IMR-90 (cell line): ENCODE measurements around the gene PACSIN2. TPM values are rescaled to one million over a fixed set of nuclear protein-coding genes. Genes with fewer than 3 reads are reported as not detected.

Experiments used
- ATAC-seq: fragments of 200-7000 bp; cut with Tn5 transposase; 2 replicates; pipeline ENCODE4 v1.9.1; 2020; ENCODE audit warnings: low read depth, mild to moderate bottlenecking, moderate library complexity
- BruUV-seq: library from RNA; stranded (reverse); fragments of 400-500 nt; replicated peaks from 2 replicates; lab custom pipeline; 2021; lab: Mats Ljungman, UMichigan
- CTCF ChIA-PET: fragments of 300-600 bp; formaldehyde crosslinking; extraction: SDS; loops from one replicate; lab custom pipeline; 2021; ENCODE audit warnings: antibody characterized with exemption; lab: Yijun Ruan, JAX
- POLR2A ChIA-PET: fragments of 300-600 bp; sonication (Branson Sonifier 250); formaldehyde crosslinking; loops from one replicate; lab custom pipeline; 2022; ENCODE audit warnings: antibody characterized with exemption; ENCODE audit not compliant: unreplicated experiment; lab: Charles Lee
- DNase-seq: peaks from one replicate; pipeline ENCODE4 v3.0.0; 2013
- H2AFZ ChIP-seq: replicated peaks from 2 replicates; pipeline ENCODE3; 2013; ENCODE audit warnings: low read length, mild to moderate bottlenecking; ENCODE audit not compliant: poor library complexity
- H2AK5ac ChIP-seq: 2 replicates; pipeline ENCODE4 v1.6.1; 2013; ENCODE audit warnings: low read depth, low read length, inconsistent platforms
- H2AK9ac ChIP-seq: replicated peaks from 2 replicates; pipeline ENCODE3; 2013; ENCODE audit warnings: mild to moderate bottlenecking, low read depth, low read length, moderate library complexity; ENCODE audit not compliant: poor library complexity
- H2BK120ac ChIP-seq: 2 replicates; pipeline ENCODE4 v1.6.1; 2013; ENCODE audit warnings: low read depth, low read length, inconsistent platforms
- H2BK15ac ChIP-seq: 3 replicates; pipeline ENCODE4 v1.6.1; 2013; ENCODE audit warnings: low read depth, low read length, inconsistent platforms
- H2BK20ac ChIP-seq: 2 replicates; pipeline ENCODE4 v1.6.1; 2013; ENCODE audit warnings: low read depth, mild to moderate bottlenecking, inconsistent platforms, low read length, moderate library complexity
- H2BK5ac ChIP-seq: 2 replicates; pipeline ENCODE4 v1.6.1; 2013; ENCODE audit warnings: mild to moderate bottlenecking, low read depth, low read length, inconsistent platforms; ENCODE audit not compliant: poor library complexity, severe bottlenecking
- H3K14ac ChIP-seq: replicated peaks from 2 replicates; pipeline ENCODE4 v1.6.1; 2013; ENCODE audit warnings: low read depth, low read length, inconsistent platforms
- H3K18ac ChIP-seq: 2 replicates; pipeline ENCODE4 v1.6.1; 2013; ENCODE audit warnings: low read depth, low read length, control low read depth
- H3K23ac ChIP-seq: 2 replicates; pipeline ENCODE4 v1.6.1; 2013; ENCODE audit warnings: low read depth, low read length, inconsistent platforms
- H3K27ac ChIP-seq: 2 replicates; pipeline ENCODE4 v1.5.1; 2013; ENCODE audit warnings: mild to moderate bottlenecking, control low read depth, low read length; ENCODE audit not compliant: insufficient read depth
- H3K27me3 ChIP-seq: 2 replicates; pipeline ENCODE4 v1.6.1; 2013; ENCODE audit warnings: low read length; ENCODE audit not compliant: control insufficient read depth, insufficient read depth
- H3K36me3 ChIP-seq: 2 replicates; pipeline ENCODE4 v1.6.1; 2013; ENCODE audit warnings: low read length, mixed read lengths; ENCODE audit not compliant: control insufficient read depth, insufficient read depth
- H3K4ac ChIP-seq: 2 replicates; pipeline ENCODE4 v1.6.1; 2013; ENCODE audit warnings: low read depth, low read length, inconsistent platforms
- H3K4me1 ChIP-seq: 2 replicates; pipeline ENCODE4 v1.6.1; 2013; ENCODE audit warnings: low read length, mixed read lengths; ENCODE audit not compliant: control insufficient read depth, insufficient read depth
- H3K4me2 ChIP-seq: 2 replicates; pipeline ENCODE4 v1.6.1; 2013; ENCODE audit warnings: low read depth, mild to moderate bottlenecking, control low read depth, low read length, moderate library complexity
- H3K4me3 ChIP-seq: 2 replicates; pipeline ENCODE4 v1.5.1; 2013; ENCODE audit warnings: low read depth, mild to moderate bottlenecking, control low read depth, low read length, moderate library complexity; ENCODE audit not compliant: insufficient read depth
- H3K56ac ChIP-seq: 2 replicates; pipeline ENCODE4 v1.6.1; 2013; ENCODE audit warnings: low read length, inconsistent platforms; ENCODE audit not compliant: insufficient read depth; ENCODE audit errors: extremely low read depth
- H3K79me1 ChIP-seq, 2 experiments: 2 replicates each; pipeline ENCODE4 v1.6.1; 2013; ENCODE audit warnings: low read length in 2 of 2, inconsistent platforms in 1 of 2, low read depth in 1 of 2
- H3K9ac ChIP-seq: 2 replicates; pipeline ENCODE4 v1.6.1; 2013; ENCODE audit warnings: low read depth, low read length, control low read depth
- H3K9me1 ChIP-seq: 2 replicates; pipeline ENCODE4 v1.6.1; 2013; ENCODE audit warnings: low read length, inconsistent platforms; ENCODE audit not compliant: insufficient read depth
- H3K9me3 ChIP-seq: 2 replicates; pipeline ENCODE4 v1.6.1; 2013; ENCODE audit warnings: low read length; ENCODE audit not compliant: control insufficient read depth, insufficient read depth
- H4K20me1 ChIP-seq: 2 replicates; pipeline ENCODE4 v1.6.1; 2013; ENCODE audit warnings: low read length, inconsistent platforms; ENCODE audit not compliant: insufficient read depth
- H4K5ac ChIP-seq: 2 replicates; pipeline ENCODE4 v1.6.1; 2013; ENCODE audit warnings: mild to moderate bottlenecking, low read depth, low read length, control low read depth
- H4K8ac ChIP-seq, 2 experiments: 2 replicates each; pipeline ENCODE4 v1.6.1; 2013; ENCODE audit warnings: low read depth in 2 of 2, low read length in 2 of 2, control low read depth in 1 of 2, inconsistent platforms in 1 of 2
- H4K91ac ChIP-seq: 2 replicates; pipeline ENCODE4 v1.6.1; 2013; ENCODE audit warnings: low read depth, low read length, inconsistent platforms; ENCODE audit not compliant: insufficient read depth
- BHLHE40 ChIP-seq: fragments of 150-350 bp; IDR thresholded peaks from 2 replicates; pipeline ENCODE4 v1.6.1; 2016; ENCODE audit warnings: mild to moderate bottlenecking, low read depth, low read length
- CEBPB ChIP-seq: IDR thresholded peaks from 2 replicates; pipeline ENCODE4 v1.6.1; 2012; ENCODE audit warnings: low read depth, low read length, improper control_type of control experiment
- CHD1 ChIP-seq: IDR thresholded peaks from 2 replicates; pipeline ENCODE4 v1.6.1; 2012; ENCODE audit warnings: low read depth, low read length, improper control_type of control experiment
- ELK1 ChIP-seq: fragments of 150-350 bp; IDR thresholded peaks from 2 replicates; pipeline ENCODE4 v1.6.1; 2016; ENCODE audit warnings: low read depth, mild to moderate bottlenecking, low read length, moderate library complexity, borderline replicate concordance
- FOS ChIP-seq: fragments of 150-350 bp; IDR thresholded peaks from 2 replicates; pipeline ENCODE4 v1.6.1; 2016; ENCODE audit warnings: low read depth, low read length
- MAFK ChIP-seq: IDR thresholded peaks from 2 replicates; pipeline ENCODE4 v1.6.1; 2012; ENCODE audit warnings: low read depth, low read length, improper control_type of control experiment
- MAZ ChIP-seq: IDR thresholded peaks from 2 replicates; pipeline ENCODE4 v1.6.1; 2012; ENCODE audit warnings: low read depth, mild to moderate bottlenecking, low read length, improper control_type of control experiment, moderate library complexity, borderline replicate concordance
- MXI1 ChIP-seq: IDR thresholded peaks from 2 replicates; pipeline ENCODE4 v1.6.1; 2012; ENCODE audit warnings: low read depth, mild to moderate bottlenecking, low read length, moderate library complexity, borderline replicate concordance
- NFE2L2 ChIP-seq: fragments of 150-350 bp; IDR thresholded peaks from 2 replicates; pipeline ENCODE4 v1.6.1; 2016; ENCODE audit warnings: low read depth, mild to moderate bottlenecking, low read length
- POLR2A ChIP-seq: IDR thresholded peaks from 2 replicates; pipeline ENCODE4 v1.6.1; 2012; ENCODE audit warnings: mild to moderate bottlenecking, low read depth, low read length
- RAD21 ChIP-seq: IDR thresholded peaks from 2 replicates; pipeline ENCODE4 v1.6.1; 2012; ENCODE audit warnings: low read length, improper control_type of control experiment
- RCOR1 ChIP-seq: IDR thresholded peaks from 2 replicates; pipeline ENCODE4 v1.6.1; 2012; ENCODE audit warnings: mild to moderate bottlenecking, low read length, improper control_type of control experiment; ENCODE audit not compliant: insufficient replicate concordance
- RFX5 ChIP-seq: IDR thresholded peaks from 2 replicates; pipeline ENCODE4 v1.8.0; 2012; ENCODE audit warnings: low read depth, mild to moderate bottlenecking, low read length, moderate library complexity
- SMC3 ChIP-seq: fragments of 150-350 bp; IDR thresholded peaks from 2 replicates; pipeline ENCODE4 v1.6.1; 2016; ENCODE audit warnings: low read depth, mild to moderate bottlenecking, antibody characterized with exemption, low read length, moderate library complexity
- WGBS, 2 experiments: methylation state at CpG; one replicate each; pipeline versions ENCODE4 v1.1.5 to v1.1.7; 2013; ENCODE audit warnings: missing lambda C conversion rate in 2 of 2; ENCODE audit not compliant: insufficient read length in 1 of 2; ENCODE audit errors: extremely low coverage in 2 of 2; 5-methylcytosine and 5-hydroxymethylcytosine counted together
- dilution Hi-C: fragments of 300-500 bp; cut with HindIII; formaldehyde crosslinking; loops from one replicate; pipeline ENCODE4 v1.14.3; 2018; ENCODE audit warnings: low sequenced_read_pairs; ENCODE audit not compliant: unreplicated experiment
- in situ Hi-C: fragments of 300-500 bp; cut with MboI; formaldehyde crosslinking; loops from 3 replicates; pipeline ENCODE4 v1.14.3; 2019; ENCODE audit warnings: low sequenced_read_pairs, inconsistent platforms, mixed read lengths
- intact Hi-C: fragments of 100-400 bp; cut with micrococcal nuclease; formaldehyde crosslinking; loops from 2 replicates; pipeline ENCODE4 v1.10.0; 2022
- polyA plus RNA-seq, 3 experiments: library from polyadenylated mRNA; depleted of rRNA; stranded (reverse); fragments of >200 nt; gene quantifications; 2 replicates each; pipeline ENCODE4 v1.2.3, GENCODE V29; 2012; ENCODE audit warnings: low replicate concordance in 1 of 3
- total RNA-seq: library from RNA; depleted of rRNA; stranded (reverse); fragments of >200 nt; gene quantifications from 2 replicates; pipeline ENCODE4 v1.2.3, GENCODE V29; 2012
- TF ChIP-seq, protein P1 (sequence below): conservative IDR thresholded peaks from 2 replicates; pipeline ENCODE4 v1.5.1; 2012; ENCODE audit warnings: mild to moderate bottlenecking, low read depth, low read length, improper control_type of control experiment
- TF ChIP-seq, protein P2 (sequence below): fragments of 150-350 bp; IDR thresholded peaks from 2 replicates; pipeline ENCODE4 v1.6.1; 2017; ENCODE audit warnings: mild to moderate bottlenecking, antibody characterized with exemption, low read length, low read depth

PACSIN2 gene
- total and polyA plus RNA-seq, 2 of the 4 experiments (the other 2 are of a cell fraction), result 85.0 to 118 TPM

- no peak overlapping the region for H2BK120ac ChIP-seq
- H4K8ac ChIP-seq, result no peak overlapping the region
- peaks cover 6% of the 10 kb centered on the region for H3K9me1 ChIP-seq
- H3K36me3 ChIP-seq, result no peaks in the 10 kb centered on the region
- no peak overlapping the region for H3K9ac ChIP-seq
- no peak overlapping the region for H2BK20ac ChIP-seq
- H2BK5ac ChIP-seq, result no peak overlapping the region
- H2AFZ ChIP-seq, result peak overlapping the region; percentile 8
- 67% methylated on average over 1 of the region's 6 CpGs; no CpG with 5 or more reads in 1 of the 2 experiments for WGBS, 2 experiments
- no peaks in the 10 kb centered on the region for H3K9me3 ChIP-seq
- intact Hi-C loops, result no loop called here
- ChIA-PET CTCF (no interaction called here), POLR2A (no interaction called here)
- H3K4ac ChIP-seq, result no peak overlapping the region
- no peak overlapping the region for H3K27ac ChIP-seq
- in situ Hi-C loops, result no loop called here
- TF ChIP-seq MXI1, result no peak
- no peak for TF ChIP-seq FOS
- no peak for TF ChIP-seq RFX5
- TF ChIP-seq CEBPB, result no peak
- no peak for TF ChIP-seq MAFK
- no peak for TF ChIP-seq CHD1
- TF ChIP-seq RAD21, result no peak
- TF ChIP-seq RCOR1, result no peak
- TF ChIP-seq, protein P1, sequence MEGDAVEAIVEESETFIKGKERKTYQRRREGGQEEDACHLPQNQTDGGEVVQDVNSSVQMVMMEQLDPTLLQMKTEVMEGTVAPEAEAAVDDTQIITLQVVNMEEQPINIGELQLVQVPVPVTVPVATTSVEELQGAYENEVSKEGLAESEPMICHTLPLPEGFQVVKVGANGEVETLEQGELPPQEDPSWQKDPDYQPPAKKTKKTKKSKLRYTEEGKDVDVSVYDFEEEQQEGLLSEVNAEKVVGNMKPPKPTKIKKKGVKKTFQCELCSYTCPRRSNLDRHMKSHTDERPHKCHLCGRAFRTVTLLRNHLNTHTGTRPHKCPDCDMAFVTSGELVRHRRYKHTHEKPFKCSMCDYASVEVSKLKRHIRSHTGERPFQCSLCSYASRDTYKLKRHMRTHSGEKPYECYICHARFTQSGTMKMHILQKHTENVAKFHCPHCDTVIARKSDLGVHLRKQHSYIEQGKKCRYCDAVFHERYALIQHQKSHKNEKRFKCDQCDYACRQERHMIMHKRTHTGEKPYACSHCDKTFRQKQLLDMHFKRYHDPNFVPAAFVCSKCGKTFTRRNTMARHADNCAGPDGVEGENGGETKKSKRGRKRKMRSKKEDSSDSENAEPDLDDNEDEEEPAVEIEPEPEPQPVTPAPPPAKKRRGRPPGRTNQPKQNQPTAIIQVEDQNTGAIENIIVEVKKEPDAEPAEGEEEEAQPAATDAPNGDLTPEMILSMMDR, result no peak
- no peak for TF ChIP-seq POLR2A
- no peak for TF ChIP-seq NFE2L2
- TF ChIP-seq SMC3, result no peak
- no peak for TF ChIP-seq ELK1
- no peak for TF ChIP-seq BHLHE40
- TF ChIP-seq MAZ, result no peak
- TF ChIP-seq, protein P2, sequence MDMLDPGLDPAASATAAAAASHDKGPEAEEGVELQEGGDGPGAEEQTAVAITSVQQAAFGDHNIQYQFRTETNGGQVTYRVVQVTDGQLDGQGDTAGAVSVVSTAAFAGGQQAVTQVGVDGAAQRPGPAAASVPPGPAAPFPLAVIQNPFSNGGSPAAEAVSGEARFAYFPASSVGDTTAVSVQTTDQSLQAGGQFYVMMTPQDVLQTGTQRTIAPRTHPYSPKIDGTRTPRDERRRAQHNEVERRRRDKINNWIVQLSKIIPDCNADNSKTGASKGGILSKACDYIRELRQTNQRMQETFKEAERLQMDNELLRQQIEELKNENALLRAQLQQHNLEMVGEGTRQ, result no peak
- peaks cover 6% of the 10 kb centered on the region for H4K20me1 ChIP-seq
- H4K5ac ChIP-seq, result no peak overlapping the region
- H3K27me3 ChIP-seq, result no peaks in the 10 kb centered on the region
- no peak overlapping the region for H3K4me2 ChIP-seq
- no peak overlapping the region for H3K56ac ChIP-seq
- DNase-seq, result no peak
- no TSS peak for BruUV-seq
- no peak overlapping the region for H2BK15ac ChIP-seq
- no peak overlapping the region for H3K23ac ChIP-seq
- H3K18ac ChIP-seq, result no peak overlapping the region
- H3K14ac ChIP-seq, result no peak overlapping the region
- peaks cover 2% of the 10 kb centered on the region; the same call in 1 of the 2 replicates for H3K4me1 ChIP-seq
- H3K79me1 ChIP-seq, result peaks cover 10 to 14% of the 10 kb centered on the region in 2 experiments; a peak in 3 of 4 replicates
- H2AK9ac ChIP-seq, result no peak overlapping the region
- no peak overlapping the region for H4K91ac ChIP-seq
- H2AK5ac ChIP-seq, result 0 out of 2 replicates have a peak overlapping the region, but pooled peaks have one; percentile 28
- H3K4me3 ChIP-seq, result no peak overlapping the region
- no peak for ATAC-seq
- dilution Hi-C loops, result no loop called here
Measured at GRCh38 chr22:43018615-43019014, 3.7 kb upstream of the PACSIN2 start.
